GM18870 (cell line): ENCODE data around the gene RTL1.

ENCODE experiments used
- ATAC-seq: cut with Tn5 transposase; IDR thresholded peaks from one replicate; pipeline ENCODE4 v1.9.1; 2021; ENCODE audit warnings: moderate library complexity; ENCODE audit not compliant: unreplicated experiment

Gene RTL1

DNA sequence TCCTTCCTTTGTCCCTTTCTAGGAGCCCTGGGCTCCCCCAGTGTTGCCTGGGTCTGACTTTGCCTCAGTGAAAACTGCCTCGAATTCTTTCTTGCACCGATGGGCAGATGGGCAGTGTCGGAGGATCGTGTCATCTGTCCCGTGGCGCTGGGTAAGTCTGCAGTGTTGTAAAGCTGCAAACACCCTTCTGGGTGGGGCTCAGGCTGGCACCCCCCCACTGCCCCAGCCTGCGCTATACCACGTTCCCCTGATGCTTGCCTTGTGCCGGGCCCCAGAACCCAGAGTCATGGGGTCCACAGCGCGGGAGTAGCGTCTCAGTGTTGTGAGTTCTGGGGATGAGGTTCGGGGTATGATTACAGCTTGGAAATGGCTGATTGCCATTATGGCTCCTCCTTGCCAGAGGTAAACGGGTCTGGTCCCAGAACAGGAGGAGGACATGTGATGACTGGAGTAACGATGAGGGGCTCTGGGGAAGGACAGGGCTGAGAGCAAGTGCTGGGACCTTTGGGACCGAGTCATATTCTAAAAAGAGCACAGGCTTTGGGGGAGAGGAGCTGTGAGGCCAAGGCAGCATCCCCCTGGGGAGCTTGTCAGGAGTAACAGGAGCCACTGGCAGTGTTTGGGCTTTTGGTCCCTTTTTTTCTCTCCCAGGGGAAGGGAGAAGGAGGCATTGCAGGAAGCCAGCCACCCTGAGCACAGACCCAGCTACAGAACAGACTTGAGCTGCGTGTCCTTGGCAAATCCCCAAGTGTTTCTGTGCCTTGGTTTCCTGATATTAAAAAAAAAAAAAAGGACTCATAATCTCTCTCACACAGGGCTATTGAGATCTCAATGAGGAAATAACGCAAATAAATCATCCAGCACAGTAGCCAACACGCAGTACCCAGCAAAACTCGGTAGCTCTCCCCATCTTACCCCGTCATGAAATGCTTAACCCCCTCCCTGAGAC is 4.3 kb downstream of the RTL1 start:
- no peak for ATAC-seq

GRCh38 chr14:100898465-100898864 is 5.1 kb downstream of the RTL1 start:
- ATAC-seq: no peak

- no peak for ATAC-seq
These were observed 7.0 kb downstream of the RTL1 start for GRCh38 chr14:100896369-100897060.

DNA sequence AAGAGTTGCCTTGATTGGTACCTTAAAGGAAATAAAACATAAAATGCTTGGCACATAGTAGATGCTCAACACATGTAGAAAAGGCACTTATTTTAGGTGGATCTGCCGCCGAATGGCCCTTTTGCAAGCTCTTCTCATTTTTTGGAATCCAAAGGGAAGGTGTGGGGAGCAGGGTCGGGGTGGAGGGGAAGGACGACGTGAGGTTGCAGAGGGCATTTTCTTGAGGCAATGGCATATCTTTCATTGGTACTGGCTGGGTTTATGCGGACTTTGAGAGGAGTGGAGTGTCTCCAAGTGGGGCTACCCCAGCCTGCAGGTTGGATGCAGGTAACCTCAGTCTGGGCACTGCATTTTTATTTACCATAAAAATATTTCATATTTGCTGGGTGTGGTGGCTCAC is 8.1 kb downstream of the RTL1 start:
- ATAC-seq: no peak

DNA sequence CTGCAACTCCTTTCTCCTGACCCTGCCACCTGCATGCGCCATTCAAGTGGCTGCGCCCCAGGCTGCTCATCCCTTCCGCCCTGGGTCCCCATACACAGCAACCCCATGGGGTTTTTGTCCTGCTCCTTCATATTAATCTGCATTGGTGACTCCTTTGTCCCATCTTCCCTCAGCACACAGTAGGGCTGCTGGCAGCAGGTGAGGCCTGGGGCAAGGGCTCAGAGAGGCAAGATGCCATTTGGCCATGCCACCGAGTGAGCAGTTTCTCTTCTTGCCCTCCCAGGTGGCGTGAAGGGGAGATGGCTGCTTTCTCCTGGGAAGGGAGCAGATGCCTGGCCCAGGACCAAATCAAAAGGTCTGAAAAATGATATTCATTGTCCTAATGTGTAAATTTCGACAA is 9.1 kb downstream of the RTL1 start:
- no peak for ATAC-seq

- ATAC-seq: no peak
These were observed 9.8 kb downstream of the RTL1 start for GRCh38 chr14:100893760-100894159.

DNA sequence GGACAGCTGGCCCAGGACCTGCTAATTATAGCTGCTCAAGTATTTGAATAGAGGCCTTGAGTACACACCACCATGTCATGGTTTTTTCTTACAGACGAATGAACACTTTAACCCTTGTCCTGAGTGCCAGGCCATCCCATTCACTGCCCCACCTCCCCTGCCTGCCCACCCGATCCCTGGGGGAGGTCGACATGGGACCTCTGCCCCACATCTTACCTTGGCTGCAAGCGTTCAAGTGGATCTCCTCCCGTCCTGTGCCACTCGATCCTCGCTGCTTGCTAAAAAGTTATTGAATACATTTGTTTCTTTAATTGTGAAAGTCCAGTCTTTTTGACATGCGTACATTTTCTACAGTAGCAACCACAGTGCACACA is 10.3 kb downstream of the RTL1 start:
- ATAC-seq: no peak

- no peak for ATAC-seq
These were observed 10.9 kb downstream of the RTL1 start for GRCh38 chr14:100892496-100893227.

DNA sequence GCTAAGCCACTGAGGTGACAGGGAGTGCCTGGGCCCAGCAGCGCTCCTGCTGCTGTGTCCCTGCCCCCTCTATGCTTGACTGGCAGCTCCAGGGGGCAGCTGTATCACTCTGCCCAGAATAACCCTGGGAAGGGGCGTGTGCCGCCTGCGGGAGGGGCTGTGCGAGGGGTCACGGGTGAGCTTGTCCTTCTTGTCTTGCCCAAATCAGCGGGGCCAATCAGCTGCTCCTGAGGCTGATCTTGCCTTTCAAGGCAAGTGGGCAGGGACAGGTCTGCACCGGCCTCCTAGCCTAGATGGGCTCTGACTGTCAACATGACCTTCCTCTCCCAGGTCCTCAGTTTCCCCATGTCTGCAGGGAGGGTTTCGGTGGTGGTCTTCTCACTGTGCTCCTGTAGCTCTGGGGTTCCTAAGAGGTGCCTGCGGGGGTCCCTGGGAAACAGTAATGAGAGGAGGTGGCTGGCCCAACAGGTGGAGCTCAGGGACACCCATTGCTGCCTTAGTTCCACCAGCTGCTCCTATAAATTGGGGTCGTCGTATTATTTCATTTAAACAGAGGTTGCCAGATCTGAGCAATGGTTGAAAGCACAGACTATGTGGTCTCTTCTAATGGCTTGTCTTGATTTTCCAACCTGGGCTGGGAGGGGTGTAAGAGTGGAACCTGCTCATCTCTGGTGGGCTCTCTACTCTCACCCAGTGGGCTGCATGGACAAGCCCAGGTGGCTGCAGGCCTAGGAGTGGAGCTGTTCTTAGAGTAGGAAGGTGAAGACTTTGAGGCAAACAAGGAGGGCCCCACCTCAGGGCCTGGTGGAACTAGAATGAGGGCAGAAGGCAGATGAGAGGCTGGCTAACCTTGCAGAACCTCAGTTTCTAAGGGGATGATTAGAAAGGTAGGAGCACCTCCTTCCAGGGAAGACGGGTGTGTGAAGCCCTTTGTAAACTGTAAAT is 11.7 kb downstream of the RTL1 start:
- no peak for ATAC-seq

DNA sequence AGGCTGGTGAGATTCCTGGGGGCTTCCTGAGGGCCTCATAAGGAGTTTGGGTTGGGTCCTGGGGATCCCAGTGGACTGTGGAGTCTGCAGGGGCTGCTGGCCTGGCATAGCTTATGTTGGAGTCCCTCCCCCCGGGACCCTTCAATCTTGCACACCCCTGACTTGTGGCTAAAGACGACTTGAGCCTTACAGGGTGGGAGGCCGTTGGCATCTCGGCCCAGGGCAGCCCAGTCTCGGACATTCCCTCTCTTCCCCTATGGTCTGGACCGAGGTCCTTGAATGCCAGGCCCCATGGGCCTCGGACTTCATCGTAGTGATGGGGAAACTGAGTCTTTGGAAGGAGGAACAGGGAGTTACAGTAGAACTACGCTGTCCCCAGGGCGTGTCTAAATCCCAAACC is 12.5 kb downstream of the RTL1 start:
- no peak for ATAC-seq

DNA sequence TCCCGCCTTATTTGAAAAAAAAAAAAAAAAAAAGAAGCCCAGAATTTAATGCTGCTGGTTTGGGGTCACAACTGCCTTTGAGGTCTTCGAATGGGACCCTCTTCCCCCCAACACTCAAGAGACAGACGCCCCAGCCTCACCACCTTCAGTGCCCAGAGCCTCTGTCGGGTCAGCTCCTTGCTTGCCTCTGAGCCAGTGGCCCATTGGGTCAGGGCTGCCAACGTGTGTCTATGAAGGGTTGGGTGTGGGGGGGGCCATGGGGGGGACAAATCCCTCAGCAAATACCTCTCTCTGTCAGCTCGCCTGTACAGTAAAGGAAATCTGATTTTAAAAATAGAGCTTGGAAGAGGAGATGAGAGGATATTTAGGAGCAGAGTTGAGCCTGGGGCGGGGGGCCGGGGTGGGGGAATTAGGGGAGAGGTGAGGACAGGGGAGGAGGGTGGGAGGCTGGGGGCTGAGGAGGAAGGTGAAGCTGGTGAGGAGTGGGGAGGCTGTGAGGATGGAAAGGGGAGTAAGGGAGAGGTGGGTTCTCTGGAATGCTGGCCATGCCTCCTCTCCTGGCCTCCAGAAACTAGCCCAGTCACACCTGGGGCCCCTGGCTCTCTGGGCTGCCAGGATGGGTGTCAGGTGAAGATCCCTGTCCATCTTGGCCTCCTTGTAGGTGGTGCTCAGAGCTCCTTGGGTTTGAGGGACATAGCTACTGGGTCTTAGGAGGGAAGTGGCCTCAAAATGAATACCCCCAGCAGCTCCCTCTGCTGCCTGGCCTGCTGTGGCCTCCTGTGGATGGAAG is 13.3 kb downstream of the RTL1 start:
- no peak for ATAC-seq

DNA sequence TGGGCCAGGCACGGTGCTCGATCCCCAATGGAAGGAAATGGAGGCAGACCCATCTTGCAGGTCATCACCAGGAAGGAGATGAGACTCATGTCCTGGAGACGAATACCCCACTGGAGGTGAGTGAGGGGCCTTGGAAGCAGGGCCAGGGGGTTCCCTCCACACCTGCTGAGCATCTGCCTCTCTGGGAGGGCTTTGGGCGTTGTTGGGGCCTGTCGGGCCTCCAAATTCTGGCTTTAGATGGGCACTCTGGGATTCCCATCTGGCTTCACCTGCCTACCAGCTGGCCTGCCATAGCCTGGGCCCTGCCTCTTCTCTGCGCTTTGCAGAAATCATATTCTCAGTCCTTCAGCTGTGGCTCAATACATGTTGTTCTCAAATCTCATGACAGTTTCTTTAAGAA is 13.9 kb downstream of the RTL1 start:
- ATAC-seq: no peak

- ATAC-seq: no peak
These were observed 14.7 kb downstream of the RTL1 start for GRCh38 chr14:100888789-100889315.

- no peak for ATAC-seq
These were observed 15.7 kb downstream of the RTL1 start for GRCh38 chr14:100887728-100888335.

GRCh38 chr14:100885617-100886016 is 17.9 kb downstream of the RTL1 start:
- no peak for ATAC-seq

- no peak for ATAC-seq
These were observed 18.3 kb downstream of the RTL1 start for GRCh38 chr14:100885196-100885595.

DNA sequence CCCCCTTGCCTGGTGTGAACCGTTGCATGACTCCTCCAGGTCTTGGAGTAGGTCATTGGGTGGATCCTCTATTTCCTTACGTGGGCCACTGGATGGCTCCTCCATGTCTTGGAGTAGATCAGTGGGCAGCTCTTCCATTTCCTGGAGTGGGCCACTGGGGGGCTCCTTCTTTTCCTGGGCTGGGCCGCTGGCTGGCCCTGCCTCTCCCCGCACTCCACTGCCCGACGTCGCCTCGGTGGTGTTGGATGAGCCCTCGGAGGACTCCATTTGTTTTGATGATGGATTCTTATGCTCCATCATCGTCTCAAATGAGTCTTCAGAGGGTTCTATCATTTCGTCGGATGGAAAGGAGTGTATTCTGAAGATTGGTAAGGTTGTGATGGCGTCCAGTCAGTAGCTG is 19.1 kb downstream of the RTL1 start:
- ATAC-seq: no peak

GRCh38 chr14:100883789-100884101 is 19.8 kb downstream of the RTL1 start:
- ATAC-seq: no peak
